ENCODE results near the gene ICA1L. TPM values are rescaled to one million over a fixed set of nuclear protein-coding genes. Genes with fewer than 3 reads are reported as not detected.

Gene ICA1L
- total and polyA plus RNA-seq, 2 of the 13 experiments (the other 11 are each of a cell fraction or from before 2014, with no cell fraction given): 1.5 to 2.4 TPM

DNA sequence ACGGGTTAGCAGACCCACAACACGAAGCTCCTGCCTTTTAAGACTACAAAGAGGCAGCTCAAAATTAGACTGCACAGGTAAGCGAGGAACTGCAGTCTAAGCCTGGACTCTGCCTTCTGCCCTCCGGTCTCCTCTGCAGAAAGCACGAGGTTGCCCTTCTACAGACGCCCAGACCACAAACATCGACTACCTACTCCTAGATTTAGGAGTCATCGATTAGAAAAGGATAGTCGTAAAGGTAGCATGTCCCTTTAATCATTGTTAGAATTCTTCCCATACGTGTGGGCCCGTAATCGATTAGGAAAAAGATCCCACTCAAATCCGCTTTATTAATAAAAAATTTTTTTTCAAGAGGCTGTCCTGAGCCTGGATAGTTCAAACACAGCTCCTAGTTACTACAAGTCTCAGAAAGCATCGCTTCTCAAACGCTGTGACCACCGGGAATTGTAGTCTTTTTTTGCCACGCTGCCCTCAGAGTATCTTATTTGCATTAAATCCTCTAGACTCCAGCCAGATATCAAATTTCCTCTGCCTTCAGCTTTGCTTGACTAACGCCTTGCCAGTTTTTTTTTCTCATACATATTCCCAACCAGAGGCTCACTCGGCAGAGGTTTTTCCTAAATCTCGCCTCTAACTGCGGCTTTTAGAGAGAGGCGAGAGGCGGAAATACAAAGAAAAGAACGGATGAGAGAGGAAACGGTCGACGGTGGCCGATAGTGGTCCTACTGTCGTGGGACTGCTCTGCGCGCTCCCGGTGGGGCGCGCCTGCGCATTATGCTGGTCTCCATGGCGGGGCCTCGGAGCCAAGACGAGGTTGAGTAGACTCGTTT, 40.2 kb upstream of the ICA1L start, which contains the start of the genes CARF and WDR12 (continued):
- TF ChIP-seq MAF1 (CRISPR knock-in tag; IDR thresholded peaks at IDR 0.05; ENCODE audit: borderline replicate concordance) (no peak), ZNF563 (CRISPR knock-in tag; IDR thresholded peaks at IDR 0.05) (peak; percentile 77; the same call in 1 of the 2 replicates), SMAD1 (CRISPR knock-in tag; IDR thresholded peaks at IDR 0.05; ENCODE audit: borderline replicate concordance, low read depth) (0 out of 2 replicates have a peak, but pooled peaks have one; percentile 32), ZNF614 (CRISPR knock-in tag; IDR thresholded peaks at IDR 0.05; ENCODE audit: borderline replicate concordance) (peak; percentile 63; the same call in 1 of the 2 replicates), MYC (CRISPR knock-in tag; IDR thresholded peaks at IDR 0.05; ENCODE audit: borderline replicate concordance) (peak; percentile 98), ZNF510 (CRISPR knock-in tag; IDR thresholded peaks at IDR 0.05; ENCODE audit: low read depth) (0 out of 2 replicates have a peak, but pooled peaks have one; percentile 20), RFXAP (CRISPR knock-in tag; IDR thresholded peaks at IDR 0.05; ENCODE audit: borderline replicate concordance) (no peak), THAP7 (CRISPR knock-in tag; IDR thresholded peaks at IDR 0.05) (peak; percentile 59; the same call in 1 of the 2 replicates), MIER3 (CRISPR knock-in tag; IDR thresholded peaks at IDR 0.05; ENCODE audit: borderline replicate concordance) (0 out of 2 replicates have a peak, but pooled peaks have one; percentile 15), E2F1 (CRISPR knock-in tag; IDR thresholded peaks at IDR 0.05) (no peak), GABPA (IDR thresholded peaks at IDR 0.05; ENCODE audit: low read depth, low read length) (peak; percentile 71), GABPA (CRISPR knock-in tag; IDR thresholded peaks at IDR 0.05; ENCODE audit: low read depth) (peak; percentile 92), ZNF83 (CRISPR knock-in tag; IDR thresholded peaks at IDR 0.05; ENCODE audit: borderline replicate concordance) (0 out of 2 replicates have a peak, but pooled peaks have one; percentile 70), TOPORS (CRISPR knock-in tag; IDR thresholded peaks at IDR 0.05) (0 out of 2 replicates have a peak, but pooled peaks have one; percentile 33), NFE2 (CRISPR knock-in tag; IDR thresholded peaks at IDR 0.05) (no peak), CENPBD1 (CRISPR knock-in tag; IDR thresholded peaks at IDR 0.05; ENCODE audit: borderline replicate concordance, low read depth) (no peak), RBFOX2 (IDR thresholded peaks at IDR 0.05; ENCODE audit: low read depth, low read length) (peak; percentile 35; the same call in 1 of the 2 replicates), ZFP82 (CRISPR knock-in tag; IDR thresholded peaks at IDR 0.05; ENCODE audit: borderline replicate concordance) (0 out of 2 replicates have a peak, but pooled peaks have one; percentile 29), KLF12 (CRISPR knock-in tag; IDR thresholded peaks at IDR 0.05; ENCODE audit: borderline replicate concordance) (no peak), HES4 (CRISPR knock-in tag; IDR thresholded peaks at IDR 0.05; ENCODE audit: borderline replicate concordance) (0 out of 2 replicates have a peak, but pooled peaks have one; percentile 75), ZNF784 (CRISPR knock-in tag; IDR thresholded peaks at IDR 0.05; ENCODE audit: borderline replicate concordance) (peak; percentile 58; the same call in 1 of the 2 replicates), POLR2A (IDR thresholded peaks at IDR 0.05; ENCODE audit: insufficient read depth in 1 of 2, low read depth in 2 of 2, low read length in 2 of 2) (peak; percentile 99), ZNF737 (CRISPR knock-in tag; IDR thresholded peaks at IDR 0.05; ENCODE audit: borderline replicate concordance) (peak; percentile 66; the same call in 1 of the 2 replicates)
- TF ChIP-seq, protein P1, sequence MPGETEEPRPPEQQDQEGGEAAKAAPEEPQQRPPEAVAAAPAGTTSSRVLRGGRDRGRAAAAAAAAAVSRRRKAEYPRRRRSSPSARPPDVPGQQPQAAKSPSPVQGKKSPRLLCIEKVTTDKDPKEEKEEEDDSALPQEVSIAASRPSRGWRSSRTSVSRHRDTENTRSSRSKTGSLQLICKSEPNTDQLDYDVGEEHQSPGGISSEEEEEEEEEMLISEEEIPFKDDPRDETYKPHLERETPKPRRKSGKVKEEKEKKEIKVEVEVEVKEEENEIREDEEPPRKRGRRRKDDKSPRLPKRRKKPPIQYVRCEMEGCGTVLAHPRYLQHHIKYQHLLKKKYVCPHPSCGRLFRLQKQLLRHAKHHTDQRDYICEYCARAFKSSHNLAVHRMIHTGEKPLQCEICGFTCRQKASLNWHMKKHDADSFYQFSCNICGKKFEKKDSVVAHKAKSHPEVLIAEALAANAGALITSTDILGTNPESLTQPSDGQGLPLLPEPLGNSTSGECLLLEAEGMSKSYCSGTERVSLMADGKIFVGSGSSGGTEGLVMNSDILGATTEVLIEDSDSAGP (CRISPR knock-in tag; IDR thresholded peaks at IDR 0.05; ENCODE audit: borderline replicate concordance): peak; percentile 76

Data from HepG2 (cell line).